ENCODE data around the gene CEP78. TPM values are rescaled to one million over a fixed set of nuclear protein-coding genes. Genes with fewer than 3 reads are reported as not detected.

Gene CEP78
- total RNA-seq, 1 donor = 24.1 TPM

GRCh38 chr9:78234810-78235209, 1.1 kb upstream of the CEP78 start:
- TF ChIP-seq CTCF (IDR thresholded peaks at IDR 0.05; ENCODE audit: insufficient read depth, low read length) = no peak
- peak overlapping the region; percentile 84 for H3K4me3 ChIP-seq (ENCODE audit: low read depth, low read length)
- DNase-seq (ENCODE audit: low read depth) = peak; percentile 60

DNA sequence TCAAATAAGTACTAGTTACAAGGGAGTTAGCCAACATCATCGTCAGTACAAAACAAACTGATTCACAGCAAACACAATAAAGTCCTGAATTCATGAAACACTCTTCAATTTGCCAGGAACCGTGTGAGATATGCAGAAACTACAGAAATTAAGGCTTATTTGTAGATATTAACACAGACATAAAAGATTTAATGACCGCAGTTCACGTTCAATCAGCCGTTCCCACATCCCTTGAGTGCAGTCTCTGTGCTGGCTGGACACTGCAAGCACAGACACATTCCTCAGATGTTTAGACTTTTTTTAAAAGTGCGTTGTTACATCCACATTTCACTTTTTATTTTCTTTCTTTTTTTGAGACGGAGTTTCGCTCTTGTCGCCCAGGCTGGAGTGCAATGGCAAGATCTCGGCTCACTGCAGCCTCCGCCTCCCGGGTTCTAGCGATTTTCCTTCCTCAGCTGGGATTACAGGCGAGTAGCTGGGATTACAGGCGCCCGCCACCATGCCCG, 566 bp upstream of the CEP78 start:
- TF ChIP-seq CTCF (IDR thresholded peaks at IDR 0.05; ENCODE audit: insufficient read depth, low read length) = no peak
- peak overlapping the region; percentile 84 for H3K4me3 ChIP-seq (ENCODE audit: low read depth, low read length)
- peak; percentile 49 for DNase-seq (ENCODE audit: low read depth)

DNA sequence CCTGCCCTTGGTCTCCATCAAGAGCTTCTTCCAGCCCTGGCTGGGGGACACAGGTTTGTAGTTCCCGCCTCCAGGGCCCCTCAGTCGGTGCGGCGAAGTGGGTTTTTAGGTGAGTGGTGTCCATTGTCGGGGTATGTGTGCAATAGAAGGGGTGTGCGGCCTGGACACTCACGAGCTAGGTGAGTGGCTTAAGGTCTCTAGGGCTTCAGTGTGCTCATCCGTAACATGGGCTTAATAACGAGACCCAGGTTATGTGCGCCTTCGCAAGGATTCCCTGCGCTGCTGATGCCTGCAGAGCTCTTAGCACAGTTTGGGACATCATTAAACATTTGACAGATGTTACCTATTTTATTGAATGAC, 656 bp downstream of the CEP78 start:
- DNase-seq (ENCODE audit: low read depth) = no peak
- H3K4me3 ChIP-seq (ENCODE audit: low read depth, low read length) = peak overlapping the region; percentile 84
- no peak for TF ChIP-seq CTCF (IDR thresholded peaks at IDR 0.05; ENCODE audit: insufficient read depth, low read length)

GRCh38 chr9:78238046-78239038, 2.5 kb downstream of the CEP78 start:
- TF ChIP-seq CTCF (IDR thresholded peaks at IDR 0.05; ENCODE audit: insufficient read depth, low read length) = no peak
- no peak overlapping the region for H3K4me3 ChIP-seq (ENCODE audit: low read depth, low read length)
- DNase-seq (ENCODE audit: low read depth) = no peak

DNA sequence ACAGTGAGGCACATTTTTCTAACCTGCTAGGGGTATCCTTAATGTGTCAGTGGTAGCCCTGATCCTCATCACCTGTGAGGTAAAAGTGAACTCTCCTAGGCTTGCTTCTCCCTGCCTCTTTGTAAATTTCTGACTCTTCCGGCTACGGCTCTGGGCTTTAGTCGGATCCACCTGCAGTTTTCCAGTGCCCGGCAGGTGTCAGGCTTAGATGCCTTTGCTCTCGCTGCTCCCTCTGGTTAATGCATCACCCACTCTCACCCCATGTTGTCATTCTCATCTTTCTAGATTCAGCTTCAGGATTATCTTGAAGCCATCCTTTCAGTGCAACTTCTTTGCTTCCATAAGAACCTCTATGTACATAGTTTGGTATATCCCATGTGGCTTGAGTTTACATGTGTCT, 3.6 kb downstream of the CEP78 start:
- TF ChIP-seq CTCF (IDR thresholded peaks at IDR 0.05; ENCODE audit: insufficient read depth, low read length) = peak; percentile 12
- no peak for DNase-seq (ENCODE audit: low read depth)

DNA sequence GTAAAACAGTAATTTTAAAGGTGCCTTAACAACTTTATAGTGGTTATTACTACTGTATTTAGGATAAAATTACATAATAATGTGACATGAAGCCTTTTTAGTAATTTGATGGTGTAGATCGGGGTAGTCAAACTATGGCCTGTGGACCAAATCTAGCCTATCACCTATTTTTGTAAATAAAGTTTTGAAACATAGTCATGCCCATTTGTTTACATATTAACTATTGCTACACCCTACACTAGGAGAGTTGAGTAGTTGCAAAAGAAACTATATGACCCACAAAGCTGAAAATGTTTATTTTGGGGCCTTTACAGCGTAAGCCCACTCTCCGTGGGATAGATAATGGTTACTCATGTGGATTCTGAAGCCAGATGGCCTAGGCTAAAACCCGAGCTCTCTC, 6.2 kb downstream of the CEP78 start:
- DNase-seq (ENCODE audit: low read depth) = no peak
- no peak for TF ChIP-seq CTCF (IDR thresholded peaks at IDR 0.05; ENCODE audit: insufficient read depth, low read length)

More for the DNA sequence above, 3.6 kb downstream of the CEP78 start:
- no peak overlapping the region for H3K4me3 ChIP-seq (ENCODE audit: low read depth, low read length)

More for the DNA sequence above, 6.2 kb downstream of the CEP78 start:
- H3K4me3 ChIP-seq (ENCODE audit: low read depth, low read length) = no peak overlapping the region
